ENCODE measurements around the gene WNT8A.
"Not testable (repeated sequence)": the region's sequence is repeated elsewhere in the genome, so short reads cannot be mapped to it uniquely, and the experiment has no call there.

Gene WNT8A

DNA sequence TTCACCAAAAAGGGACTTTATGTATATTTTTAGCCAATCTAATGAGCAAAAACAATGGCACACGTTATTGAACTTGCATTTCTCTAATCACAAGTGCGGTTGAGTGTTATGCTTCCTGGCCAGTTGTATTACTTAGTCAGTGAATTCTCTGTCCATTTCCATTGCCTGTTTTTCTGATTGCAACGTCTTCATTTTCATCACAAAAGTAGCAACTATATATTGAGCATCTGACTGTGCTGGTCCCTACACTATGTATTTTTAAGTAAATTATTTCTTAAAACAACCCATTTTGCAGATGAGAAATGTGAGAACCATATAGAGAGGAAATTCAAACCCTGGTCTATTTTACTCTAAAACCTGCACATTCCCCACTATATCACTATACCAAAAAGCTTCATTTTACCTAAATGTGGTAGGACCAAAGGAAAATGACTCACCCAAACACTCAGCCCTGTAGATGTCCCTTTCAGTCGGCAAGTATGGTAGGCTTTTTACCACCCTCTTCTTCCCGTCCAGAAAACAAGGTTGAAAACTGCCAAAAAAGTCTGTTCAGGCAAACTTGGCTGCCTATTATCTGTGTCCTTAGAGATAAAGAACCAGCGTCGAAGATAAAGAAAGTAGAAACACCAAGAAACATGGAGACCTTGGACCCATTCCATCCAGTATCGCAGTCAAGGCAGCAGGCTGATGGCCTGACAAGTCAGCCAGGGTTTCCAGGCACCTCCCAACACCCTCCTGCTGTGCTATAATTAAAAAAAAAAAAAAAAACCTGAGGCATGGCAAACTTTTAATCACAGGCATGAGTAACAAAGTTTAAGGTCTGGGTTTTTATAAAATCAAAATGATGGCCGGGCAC is 32.2 kb upstream of the WNT8A start:
- DNase-seq (ENCODE audit: low read depth, low spot score), result no peak
- TF ChIP-seq, protein P1, sequence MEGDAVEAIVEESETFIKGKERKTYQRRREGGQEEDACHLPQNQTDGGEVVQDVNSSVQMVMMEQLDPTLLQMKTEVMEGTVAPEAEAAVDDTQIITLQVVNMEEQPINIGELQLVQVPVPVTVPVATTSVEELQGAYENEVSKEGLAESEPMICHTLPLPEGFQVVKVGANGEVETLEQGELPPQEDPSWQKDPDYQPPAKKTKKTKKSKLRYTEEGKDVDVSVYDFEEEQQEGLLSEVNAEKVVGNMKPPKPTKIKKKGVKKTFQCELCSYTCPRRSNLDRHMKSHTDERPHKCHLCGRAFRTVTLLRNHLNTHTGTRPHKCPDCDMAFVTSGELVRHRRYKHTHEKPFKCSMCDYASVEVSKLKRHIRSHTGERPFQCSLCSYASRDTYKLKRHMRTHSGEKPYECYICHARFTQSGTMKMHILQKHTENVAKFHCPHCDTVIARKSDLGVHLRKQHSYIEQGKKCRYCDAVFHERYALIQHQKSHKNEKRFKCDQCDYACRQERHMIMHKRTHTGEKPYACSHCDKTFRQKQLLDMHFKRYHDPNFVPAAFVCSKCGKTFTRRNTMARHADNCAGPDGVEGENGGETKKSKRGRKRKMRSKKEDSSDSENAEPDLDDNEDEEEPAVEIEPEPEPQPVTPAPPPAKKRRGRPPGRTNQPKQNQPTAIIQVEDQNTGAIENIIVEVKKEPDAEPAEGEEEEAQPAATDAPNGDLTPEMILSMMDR (IDR thresholded peaks at IDR 0.05; ENCODE audit: insufficient read depth, low read length, missing control alignments), result no peak
- CTCF ChIA-PET, result interaction anchor here (0.8 to 2.4 kb wide), 4 partner anchors 16 to 82 kb away, joined by 4 to 21 read pairs (median 6); no protein-coding TSS in a partner anchor
- H3K4me3 ChIP-seq (ENCODE audit: low read depth, low read length), result no peak overlapping the region
- POLR2A ChIA-PET, result no interaction called here

DNA sequence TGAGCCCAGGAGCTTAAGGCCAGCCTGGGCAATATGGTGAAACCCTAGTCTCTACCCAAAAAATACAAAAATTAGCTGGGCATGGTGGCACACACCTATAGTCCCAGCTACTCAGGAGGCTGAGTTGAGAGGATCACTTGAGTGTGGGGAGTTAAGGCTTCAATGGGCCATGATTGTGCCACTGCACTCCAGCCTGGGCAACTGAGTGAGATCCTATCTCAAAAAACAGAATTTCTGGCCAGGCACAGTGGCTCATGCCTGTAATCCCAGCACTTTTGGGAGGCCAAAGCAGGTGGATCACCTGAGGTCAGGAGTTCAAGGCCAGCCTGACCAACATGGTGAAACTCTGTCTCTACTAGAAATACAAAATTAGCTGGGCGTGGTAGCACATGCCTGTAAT is 31.1 kb upstream of the WNT8A start:
- POLR2A ChIA-PET; DNase-seq (ENCODE audit: low read depth, low spot score); H3K4me3 ChIP-seq (ENCODE audit: low read depth, low read length): not testable (repeated sequence)
- CTCF ChIA-PET, result interaction anchor here (0.6 to 2.4 kb wide), 4 partner anchors 16 to 82 kb away, joined by 5 to 21 read pairs (median 6); no protein-coding TSS in a partner anchor

DNA sequence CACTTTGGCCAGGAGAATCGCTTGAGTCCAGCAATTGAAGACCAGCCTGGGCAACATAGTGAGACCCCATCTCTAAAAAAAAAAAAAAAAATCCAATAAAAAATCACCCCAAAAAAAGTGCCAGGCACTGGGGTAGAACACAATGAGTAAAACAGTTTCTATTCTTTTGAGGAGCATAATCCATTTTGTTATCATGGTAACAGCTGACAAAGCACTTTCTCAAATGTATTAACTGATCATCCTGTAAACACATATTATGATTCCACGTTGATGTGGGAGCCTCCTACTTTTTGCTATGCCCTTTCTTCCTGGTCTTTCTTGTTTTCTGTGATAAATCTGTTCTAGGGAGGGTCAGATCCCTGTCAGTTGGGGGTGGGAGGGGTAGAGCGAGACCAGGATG is 30.3 kb upstream of the WNT8A start:
- ChIA-PET POLR2A (no interaction called here), CTCF (interaction anchor here (1.8 to 2.4 kb wide), 2 partner anchors 10 to 18 kb away, joined by 4 to 21 read pairs; no protein-coding TSS in a partner anchor)
- TF ChIP-seq, protein P1 (IDR thresholded peaks at IDR 0.05; ENCODE audit: insufficient read depth, low read length, missing control alignments), result no peak
- DNase-seq (ENCODE audit: low read depth, low spot score), result no peak
- no peak overlapping the region for H3K4me3 ChIP-seq (ENCODE audit: low read depth, low read length)

DNA sequence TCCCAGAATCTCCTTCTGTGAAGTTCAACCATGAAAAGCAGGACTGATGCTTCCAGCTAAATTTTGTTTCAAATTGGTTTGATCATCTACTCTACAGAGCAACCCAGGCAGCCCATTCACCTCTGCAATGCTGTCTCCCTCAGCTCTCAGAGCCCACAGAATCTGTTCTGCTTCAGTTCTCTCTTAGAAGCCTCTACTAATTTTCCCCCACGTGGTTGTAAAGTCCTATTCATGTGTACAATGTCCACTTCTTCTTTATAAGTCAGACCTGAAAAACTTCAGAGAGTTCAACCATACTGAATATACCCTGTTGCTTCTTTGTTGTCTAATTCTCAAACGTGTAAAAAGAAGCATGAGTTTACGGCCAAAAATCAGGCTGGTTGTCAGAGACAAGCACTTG is 29.6 kb upstream of the WNT8A start:
- no peak for DNase-seq (ENCODE audit: low read depth, low spot score)
- TF ChIP-seq, protein P1 (IDR thresholded peaks at IDR 0.05; ENCODE audit: insufficient read depth, low read length, missing control alignments), result no peak
- POLR2A ChIA-PET, result no interaction called here
- no peak overlapping the region for H3K4me3 ChIP-seq (ENCODE audit: low read depth, low read length)
- CTCF ChIA-PET, result interaction anchor here (1.4 to 3.1 kb wide), 4 partner anchors 10 to 23 kb away, joined by 4 to 25 read pairs (median 12); no protein-coding TSS in a partner anchor

DNA sequence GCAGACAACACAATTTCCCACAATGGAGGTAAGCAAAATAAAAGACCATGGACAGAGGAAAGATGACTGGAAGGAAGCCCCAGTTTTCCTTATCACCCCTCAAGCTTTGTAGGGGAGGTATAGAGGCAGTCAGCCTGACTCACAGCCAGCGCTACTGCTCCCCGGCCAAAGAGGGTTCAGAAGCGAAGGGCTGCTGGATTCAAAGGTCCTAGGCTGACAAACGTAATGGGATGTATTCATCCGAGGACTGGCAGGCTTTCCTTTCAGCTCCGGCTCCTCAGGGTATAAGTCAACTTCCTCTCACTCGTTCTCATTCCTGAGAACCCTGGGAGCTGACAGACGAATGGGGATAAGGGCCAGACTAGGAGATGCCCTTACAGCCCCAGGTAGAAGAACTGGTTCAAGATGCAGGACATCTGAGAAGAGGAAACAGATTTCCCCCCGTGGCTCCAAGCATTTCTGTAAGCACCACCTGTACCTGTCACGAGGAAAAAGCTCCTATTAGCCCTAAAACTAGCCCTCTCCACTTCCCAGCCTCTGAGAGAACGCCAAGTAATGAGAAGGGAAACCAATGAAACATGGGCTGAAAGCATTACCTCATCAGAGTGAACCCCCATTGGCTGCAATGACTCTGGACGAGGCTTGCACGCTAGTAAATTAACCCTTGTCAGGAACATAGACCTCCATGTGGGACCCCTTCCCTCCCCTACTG is 28.8 kb upstream of the WNT8A start:
- TF ChIP-seq, protein P1 (IDR thresholded peaks at IDR 0.05; ENCODE audit: insufficient read depth, low read length, missing control alignments), result no peak
- no peak overlapping the region for H3K4me3 ChIP-seq (ENCODE audit: low read depth, low read length)
- ChIA-PET POLR2A (no interaction called here), CTCF (interaction anchor here (0.9 to 3.1 kb wide), 5 partner anchors 9 to 22 kb away, joined by 4 to 25 read pairs (median 5); no protein-coding TSS in a partner anchor)
- no peak for DNase-seq (ENCODE audit: low read depth, low spot score)

DNA sequence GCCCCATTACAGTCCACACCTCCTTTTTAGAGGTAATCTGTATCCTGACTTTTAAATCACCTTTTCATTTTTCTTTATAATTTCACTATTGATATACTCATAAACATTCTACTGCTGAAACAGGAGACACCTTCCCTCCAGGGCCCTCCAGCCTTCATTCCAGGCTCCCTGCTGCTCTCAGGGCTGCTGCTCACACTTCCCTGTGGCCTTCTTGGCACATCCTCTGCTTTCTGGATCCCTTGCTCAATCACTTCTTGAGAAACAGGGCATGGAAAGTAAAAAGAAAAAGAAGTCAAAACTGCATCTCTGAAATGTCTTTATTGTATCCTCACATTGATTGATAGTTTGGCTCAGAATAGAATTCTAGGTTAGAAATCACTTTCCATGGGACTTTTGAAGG is 19.3 kb upstream of the WNT8A start:
- ChIA-PET CTCF (interaction anchor here (0.8 to 11.0 kb wide), 10 partner anchors 11 to 435 kb away, joined by 3 to 444 read pairs (median 4); partner anchors contain the start of gene FAM13B), POLR2A (no interaction called here)
- DNase-seq (ENCODE audit: low read depth, low spot score), result no peak
- no peak overlapping the region for H3K4me3 ChIP-seq (ENCODE audit: low read depth, low read length)
- TF ChIP-seq, protein P1 (IDR thresholded peaks at IDR 0.05; ENCODE audit: insufficient read depth, low read length, missing control alignments), result no peak
